Fibroblast of upper back skin (primary cell): ENCODE data around the gene RCVRN.
"Not testable (repeated sequence)": the region's sequence is repeated elsewhere in the genome, so short reads cannot be mapped to it uniquely, and the experiment has no call there.

Experiments used
- DNase-seq: peaks from one replicate; pipeline ENCODE4 v3.0.0-alpha.2; 2013

Gene RCVRN

GRCh38 chr17:9921216-9921615 lies 16.1 kb upstream of the RCVRN start:
- not testable (repeated sequence) for DNase-seq

DNA sequence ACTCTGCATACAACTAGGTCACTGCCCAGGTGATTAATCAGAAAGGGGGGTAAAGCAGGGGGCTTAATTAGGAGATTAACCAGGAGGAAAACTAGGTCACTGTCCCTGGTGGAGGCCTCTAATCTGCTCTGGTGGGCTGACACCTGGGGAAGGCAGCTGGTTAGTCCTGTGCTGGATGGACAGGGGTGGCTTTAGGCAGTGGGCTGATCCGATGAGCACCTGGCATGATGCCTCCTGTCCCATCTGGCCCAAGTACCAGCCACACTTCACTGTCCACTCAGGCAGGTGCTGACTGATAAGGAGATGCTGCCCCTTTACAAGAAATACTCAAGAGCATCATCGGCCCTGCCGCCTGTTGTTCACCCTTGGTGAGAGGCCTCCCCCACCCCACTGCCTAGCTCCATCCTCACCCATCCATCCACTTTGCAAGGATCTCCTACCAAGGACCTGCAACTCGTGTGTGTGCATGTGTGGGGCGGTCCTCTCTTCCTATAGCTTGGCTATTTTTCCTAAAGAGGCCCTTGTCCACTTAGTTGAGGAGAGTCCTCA lies 13.8 kb upstream of the RCVRN start:
- no peak for DNase-seq

DNA sequence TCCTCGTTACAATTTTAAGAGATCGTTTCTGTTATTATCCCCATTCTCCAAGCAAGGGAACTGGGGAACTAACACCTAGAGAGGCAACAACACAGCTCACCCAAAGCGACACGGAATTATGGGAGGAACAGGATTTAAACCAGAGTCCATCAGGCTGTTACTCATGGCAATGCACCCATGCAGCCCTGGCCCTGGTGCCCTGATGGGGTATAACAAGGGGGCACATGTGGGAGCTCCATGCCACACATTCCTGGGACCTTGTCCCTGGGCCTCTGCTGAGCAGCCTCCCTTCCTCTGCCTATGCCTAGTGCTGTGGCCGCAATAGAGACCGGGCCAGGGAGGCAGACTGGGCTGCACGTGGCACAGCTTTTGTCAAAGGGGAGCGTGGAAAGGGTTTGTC lies 13.3 kb upstream of the RCVRN start:
- DNase-seq: no peak

DNA sequence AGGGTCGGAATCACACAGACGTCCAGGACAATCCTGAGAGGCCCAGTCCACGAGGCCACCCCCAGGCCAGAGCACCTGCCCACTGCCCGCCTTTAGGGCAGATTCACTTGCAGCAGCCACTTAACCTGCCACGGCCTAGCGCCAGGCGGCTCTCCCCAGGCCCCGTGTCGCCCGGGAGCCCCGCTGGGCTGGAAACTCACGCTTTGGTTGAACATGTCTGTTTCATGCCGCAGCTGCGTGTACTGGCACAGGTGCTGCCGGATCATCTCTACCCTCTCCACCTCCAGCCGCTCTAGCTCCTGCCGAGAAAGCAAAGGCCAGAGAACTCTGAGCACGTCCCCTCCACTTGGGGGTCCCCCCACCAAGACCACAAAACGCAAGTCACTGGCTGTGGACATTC lies 12.7 kb upstream of the RCVRN start:
- DNase-seq: no peak

GRCh38 chr17:9917131-9917530 lies 12.1 kb upstream of the RCVRN start:
- DNase-seq: no peak

DNA sequence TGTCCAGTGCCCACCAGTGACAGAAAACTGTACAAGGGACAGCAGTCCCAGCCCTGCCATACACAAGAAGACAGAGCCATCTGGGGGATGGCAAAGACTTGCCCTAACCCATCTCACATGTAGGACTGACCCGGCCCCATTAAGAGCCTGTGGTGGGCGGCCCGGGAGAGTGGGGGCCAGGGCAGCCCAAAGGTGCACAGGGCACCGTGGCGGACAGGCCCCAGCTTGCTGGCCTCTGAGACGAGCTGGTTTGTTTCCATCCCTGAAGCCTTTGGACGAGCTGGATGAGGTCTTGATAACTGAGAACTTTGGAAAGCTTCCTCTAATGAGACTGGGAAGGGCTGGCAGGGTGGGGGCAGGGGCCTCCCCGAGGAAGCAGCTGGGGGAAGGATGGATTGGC lies 11.0 kb upstream of the RCVRN start:
- no peak for DNase-seq

- DNase-seq: no peak
Observed at GRCh38 chr17:9913476-9913875, 8.4 kb upstream of the RCVRN start.

DNA sequence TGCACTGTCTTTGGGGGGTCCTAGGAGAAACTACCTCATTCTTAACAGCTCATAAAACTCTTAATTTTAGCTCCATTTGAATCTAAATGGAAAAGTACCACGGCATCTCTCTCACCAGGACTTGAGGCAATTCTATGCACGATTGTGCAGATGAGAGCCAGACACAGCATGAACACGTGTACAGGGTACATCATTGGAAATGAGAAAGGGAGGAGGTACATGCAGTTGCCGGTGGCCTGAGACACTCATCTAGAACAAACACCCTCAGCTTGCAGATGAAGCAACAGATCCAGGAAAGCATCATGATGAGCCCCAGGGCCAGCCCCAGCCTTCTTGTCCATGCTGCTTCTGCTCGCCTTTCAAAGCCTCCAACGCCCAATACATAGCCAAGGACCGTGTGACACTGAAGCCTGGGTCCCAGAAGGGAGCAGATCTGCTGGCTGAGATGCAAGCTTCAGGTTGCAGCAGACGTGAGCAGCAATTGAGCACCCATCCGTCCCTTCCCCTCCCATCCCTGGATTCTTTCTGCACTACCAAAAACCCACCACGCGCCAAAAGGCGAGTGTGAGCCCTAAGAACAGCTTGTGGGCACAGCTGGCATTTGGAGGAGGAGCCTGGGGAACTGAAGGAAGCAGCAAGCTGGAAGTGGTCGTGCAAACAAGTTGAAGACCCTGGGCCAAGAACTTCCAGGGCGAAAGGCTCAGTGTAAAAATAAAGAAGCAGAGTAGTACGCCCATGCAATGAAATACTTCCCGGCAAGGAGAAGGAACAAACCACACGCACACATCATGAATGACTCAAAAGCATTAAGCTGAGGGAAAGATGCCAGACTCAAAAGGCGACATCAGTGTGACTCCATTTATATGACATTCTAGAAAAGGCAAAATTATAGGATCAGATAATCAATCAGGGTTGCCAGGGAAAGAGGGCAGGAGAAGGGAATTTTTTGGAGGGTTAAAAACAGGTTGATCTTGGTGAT lies 7.3 kb upstream of the RCVRN start:
- DNase-seq: peak; percentile 45

DNA sequence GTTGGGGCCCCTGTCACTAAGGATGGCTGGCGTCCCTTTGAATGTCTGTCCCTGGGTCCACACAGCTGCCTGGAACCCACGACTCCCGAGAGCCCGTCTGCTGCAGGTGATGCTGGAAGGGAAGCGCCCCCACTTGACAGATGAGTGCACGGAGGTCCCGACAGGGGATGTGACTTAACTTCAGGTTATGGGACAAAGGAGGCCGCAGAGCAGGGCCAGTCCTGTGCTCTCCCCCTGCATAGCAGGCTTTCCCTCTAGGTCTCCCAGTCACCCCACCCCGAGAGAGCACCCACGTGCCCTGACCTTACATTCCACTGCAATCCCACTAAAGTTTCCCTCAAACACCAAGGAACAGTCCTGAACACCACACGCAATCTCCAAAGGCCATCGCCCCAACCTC lies 6.0 kb upstream of the RCVRN start:
- DNase-seq: no peak

- DNase-seq: no peak
Observed at GRCh38 chr17:9908649-9909042, 3.6 kb upstream of the RCVRN start.

DNA sequence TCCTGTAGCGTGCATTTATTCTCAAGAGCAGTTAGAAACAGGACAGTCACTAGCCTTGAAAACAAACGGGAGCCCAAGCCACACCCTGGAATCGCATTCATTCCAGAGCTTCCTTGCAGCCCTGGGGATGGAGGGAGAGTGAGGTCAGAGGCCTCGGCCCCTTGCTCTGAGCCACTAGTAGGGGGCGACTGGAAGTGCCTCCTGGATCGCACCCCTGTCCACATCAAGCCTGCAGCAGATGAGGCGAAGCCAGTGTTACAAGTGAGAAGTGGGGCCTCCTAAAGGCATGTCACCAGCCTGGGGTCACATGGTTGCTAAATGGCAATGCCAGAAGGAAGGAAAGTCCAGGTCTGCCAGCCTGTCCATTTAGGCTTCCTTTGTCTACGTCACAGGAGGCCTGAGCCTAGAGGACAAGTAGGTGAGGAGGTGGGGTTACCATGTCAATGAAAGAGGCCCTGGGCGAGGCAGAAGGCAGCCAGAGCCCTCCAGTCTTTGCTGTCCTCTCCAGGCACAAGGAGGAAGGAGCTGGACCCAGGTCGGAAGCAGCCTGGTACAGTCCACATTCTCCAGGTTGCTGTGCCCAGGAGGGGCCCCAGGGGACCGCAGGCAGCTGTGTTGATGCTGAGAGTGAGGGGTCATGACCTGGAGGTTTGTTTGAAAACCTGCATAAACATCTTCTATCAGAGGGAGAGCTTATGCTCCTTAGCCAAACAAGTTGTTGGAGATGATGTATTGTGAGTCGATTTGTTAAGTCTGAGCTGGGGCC lies 3.0 kb upstream of the RCVRN start:
- DNase-seq: no peak

DNA sequence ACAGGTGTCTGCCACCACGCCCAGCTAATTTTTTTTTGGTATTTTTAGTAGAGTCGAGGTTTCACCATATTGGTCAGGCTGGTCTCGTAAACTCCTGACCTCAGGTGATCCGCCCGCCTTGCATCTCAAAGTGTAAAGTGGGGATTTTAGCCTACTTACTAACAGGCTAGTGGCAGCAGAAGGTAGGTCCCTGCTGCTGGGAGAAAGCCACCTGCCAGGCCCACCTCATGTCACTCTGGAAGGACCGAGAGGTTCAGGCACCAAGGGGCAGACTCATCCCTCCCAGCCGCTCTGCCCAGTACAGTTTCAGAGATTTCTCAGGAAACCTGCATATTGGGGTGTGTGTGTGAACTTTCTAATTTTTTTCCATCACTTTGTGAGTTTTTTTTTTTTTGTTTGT lies 2.1 kb upstream of the RCVRN start:
- no peak for DNase-seq

DNA sequence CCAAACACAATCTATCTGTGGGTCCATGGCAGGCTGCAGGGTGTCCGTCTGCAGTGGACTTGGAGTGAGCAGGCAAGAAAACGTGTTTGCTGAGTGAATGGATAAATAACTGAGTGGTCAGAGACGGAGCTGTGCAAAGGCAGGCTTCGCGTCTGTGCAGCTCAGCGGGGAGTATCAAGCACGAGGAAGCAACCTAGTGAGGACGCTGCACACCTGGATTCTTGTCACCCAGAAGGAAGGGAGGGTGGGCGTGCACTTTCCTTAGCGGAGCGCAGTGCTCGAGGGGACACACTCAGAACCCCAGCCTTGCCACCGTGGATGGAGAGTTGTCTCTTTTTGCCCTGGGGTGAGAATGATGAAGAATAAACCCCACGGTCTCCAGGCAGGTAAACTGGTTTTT lies 1.5 kb upstream of the RCVRN start:
- no peak for DNase-seq

DNA sequence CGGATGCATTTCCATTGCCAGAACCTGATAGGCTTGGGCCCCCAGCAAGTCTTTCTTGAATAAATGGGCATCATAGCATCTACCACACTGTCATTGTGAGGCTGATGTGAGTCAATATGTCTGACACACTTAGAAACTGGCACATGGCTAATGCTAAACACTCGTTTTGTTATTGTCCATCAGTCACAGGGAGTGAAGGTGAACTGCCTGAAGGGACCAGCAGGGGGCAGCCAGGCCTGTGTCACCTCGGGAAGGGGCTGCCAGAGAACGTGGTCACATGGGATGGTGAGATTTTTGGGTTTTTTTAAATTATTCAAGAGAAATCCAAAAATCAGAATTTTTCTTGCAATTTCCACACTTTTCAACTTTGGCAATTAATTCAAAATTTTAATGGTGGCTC lies 831 bp upstream of the RCVRN start:
- peak; percentile 27 for DNase-seq

DNA sequence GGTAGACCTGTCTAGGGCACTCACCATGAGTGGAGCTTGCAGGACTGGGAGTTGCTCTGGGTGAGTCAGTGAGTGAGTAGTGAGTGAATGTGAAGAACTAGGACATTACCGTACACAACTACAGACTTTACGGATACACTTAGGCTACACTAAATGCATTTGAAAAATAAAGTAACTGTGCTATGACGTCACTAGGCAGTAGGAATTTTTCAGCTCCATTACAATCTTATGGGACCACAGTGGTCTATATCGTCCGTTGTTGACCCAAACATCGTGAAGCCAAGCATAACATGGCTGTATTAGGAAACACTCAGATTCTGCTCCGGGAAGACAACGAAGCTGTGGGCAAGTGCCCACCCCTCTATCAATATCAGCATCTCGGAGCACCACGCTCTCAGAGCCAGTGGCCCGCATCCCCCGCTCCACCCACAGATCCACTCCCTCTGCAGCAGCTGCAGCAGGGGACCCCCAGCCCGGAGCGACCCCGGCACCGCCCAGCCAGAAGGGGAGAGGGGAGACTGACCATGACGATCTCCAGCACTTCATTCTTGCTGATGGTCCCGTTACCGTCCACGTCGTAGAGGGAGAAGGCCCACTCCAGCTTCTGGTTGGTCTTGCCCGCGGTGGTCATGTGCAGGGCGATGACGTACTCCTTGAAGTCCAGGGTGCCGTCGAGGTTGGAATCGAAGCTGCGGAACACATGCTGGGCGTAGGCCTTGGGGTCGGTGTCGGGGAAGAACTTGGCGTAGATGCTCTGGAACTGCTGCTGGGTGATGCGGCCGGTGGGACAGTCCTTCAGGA lies 594 bp downstream of the RCVRN start:
- DNase-seq: no peak

GRCh38 chr17:9902120-9902519 lies 3.0 kb downstream of the RCVRN start:
- peak; percentile 44 for DNase-seq

- peak; percentile 94 for DNase-seq
Observed at GRCh38 chr17:9900784-9901183, 4.3 kb downstream of the RCVRN start.

GRCh38 chr17:9900044-9900594 lies 5.0 kb downstream of the RCVRN start:
- DNase-seq: peak; percentile 70

DNA sequence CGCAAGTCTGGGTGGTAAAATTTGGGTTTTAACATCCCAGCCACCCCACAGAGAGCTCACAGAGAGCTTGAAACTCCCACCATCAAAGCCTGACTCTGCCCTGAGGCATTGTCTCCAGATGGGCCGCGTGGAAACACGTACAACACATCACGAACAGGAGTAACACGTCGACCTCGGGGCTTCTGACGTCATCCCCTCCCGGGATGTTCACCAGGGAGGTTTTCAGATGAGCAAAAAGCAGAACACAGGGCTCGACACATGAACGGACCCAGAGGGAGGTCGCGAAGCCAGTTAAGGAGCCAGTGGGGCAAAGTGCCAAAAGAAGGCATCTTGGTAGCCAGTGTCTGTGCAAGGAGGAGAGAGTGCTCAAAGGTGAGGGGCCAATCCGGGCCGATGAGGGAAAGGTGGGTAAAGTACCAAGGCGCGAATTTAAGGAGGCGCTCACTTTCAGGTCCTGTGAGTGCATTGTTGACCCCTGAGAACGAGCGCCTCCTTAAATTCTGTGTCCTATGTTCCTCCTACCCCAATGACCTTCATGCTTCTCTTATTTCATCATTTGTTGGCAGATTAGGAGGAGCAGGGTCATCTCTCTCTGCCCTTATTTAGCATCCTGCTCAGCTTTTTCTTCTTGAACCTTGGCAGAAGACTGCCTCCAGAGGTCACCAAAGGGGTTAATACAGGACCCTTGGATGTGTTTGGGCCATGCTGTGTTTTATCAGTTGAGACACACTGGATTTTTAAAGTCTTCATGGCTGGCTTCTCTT lies 5.6 kb downstream of the RCVRN start:
- peak; percentile 27 for DNase-seq

GRCh38 chr17:9898812-9899211 lies 6.3 kb downstream of the RCVRN start:
- DNase-seq: no peak

- DNase-seq: no peak
Observed at GRCh38 chr17:9897372-9897968, 7.6 kb downstream of the RCVRN start.
